Esophagus muscularis mucosa (tissue), 4 donors: ENCODE results near the gene STX8. TPM values are rescaled to one million over a fixed set of nuclear protein-coding genes. Genes with fewer than 3 reads are reported as not detected.

Experiments
- DNase-seq: peaks from one replicate; pipeline ENCODE4 v3.0.0-alpha.2; 2017; ENCODE audit errors: extremely low spot score
- H3K27ac ChIP-seq, 4 donors: fragments of 200-600 bp; sonication (generic); replicated peaks in 1 of 4; 1 replicate in 3 of 4; 2 replicates in 1 of 4; pipeline ENCODE4 v1.5.1; 2016 to 2019; ENCODE audit warnings: mild to moderate bottlenecking in 1 of 4
- H3K27me3 ChIP-seq, 4 donors: fragments of 200-600 bp; sonication (generic); one replicate each; pipeline versions ENCODE4 v1.5.1 to v1.6.0; 2016 to 2019
- H3K36me3 ChIP-seq, 4 donors: fragments of 200-600 bp; sonication (generic); one replicate each; pipeline ENCODE4 v1.5.1; 2016 to 2019
- H3K4me1 ChIP-seq, 4 donors: fragments of 200-600 bp; sonication (generic); one replicate each; pipeline ENCODE4 v1.5.1; 2016 to 2019
- H3K4me3 ChIP-seq, 4 donors: fragments of 200-600 bp; sonication (generic); 1 replicate in 2 of 4; 2 replicates in 2 of 4; pipeline ENCODE4 v1.5.1; 2016 to 2019; ENCODE audit warnings: mild to moderate bottlenecking in 4 of 4, moderate library complexity in 1 of 4
- H3K9me3 ChIP-seq, 4 donors: fragments of 200-600 bp; sonication (generic); 1 replicate in 3 of 4; 2 replicates in 1 of 4; pipeline ENCODE4 v1.5.1; 2016 to 2019
- EP300 ChIP-seq: sonication (generic); formaldehyde crosslinking; IDR thresholded peaks from one replicate; pipeline ENCODE4 v1.6.1; 2017; ENCODE audit warnings: antibody characterized with exemption
- POLR2A ChIP-seq: fragments of 450-650 bp; IDR thresholded peaks from one replicate; pipeline ENCODE4 v1.6.1; 2017; ENCODE audit warnings: antibody characterized with exemption, moderate library complexity, mild to moderate bottlenecking, low read depth
- POLR2AphosphoS5 ChIP-seq, 2 donors: sonication (generic); formaldehyde crosslinking; IDR thresholded peaks; one replicate each; pipeline ENCODE4 v1.6.1; 2017; ENCODE audit warnings: antibody characterized with exemption in 2 of 2
- WGBS: methylation state at CpG from one replicate; pipeline ENCODE4 v1.1.5; 2018; 5-methylcytosine and 5-hydroxymethylcytosine counted together
- intact Hi-C: fragments of 100-400 bp; cut with DNase I; formaldehyde crosslinking; loops from one replicate; pipeline ENCODE4 v1.15.1; 2023
- total RNA-seq, 4 donors: library from RNA; depleted of rRNA; stranded (reverse); fragments of >200 nt; gene quantifications; one replicate each; pipeline versions ENCODE4 v1.1.0 to v1.2.1, GENCODE V29; 2016
- TF ChIP-seq, protein P1 (sequence below), 3 experiments: fragments of 200-600 bp in 2 of 3; fragments of 450-650 bp in 1 of 3; sonication (generic) in 2 of 3; IDR thresholded peaks; one replicate each; pipeline ENCODE4 v1.5.1; 2017 to 2019; ENCODE audit warnings: antibody characterized with exemption in 3 of 3, mild to moderate bottlenecking in 2 of 3, moderate library complexity in 1 of 3

Gene STX8
- total RNA-seq, 4 donors from 2014 or later: 83.9 to 104 (median 94.5) TPM

DNA sequence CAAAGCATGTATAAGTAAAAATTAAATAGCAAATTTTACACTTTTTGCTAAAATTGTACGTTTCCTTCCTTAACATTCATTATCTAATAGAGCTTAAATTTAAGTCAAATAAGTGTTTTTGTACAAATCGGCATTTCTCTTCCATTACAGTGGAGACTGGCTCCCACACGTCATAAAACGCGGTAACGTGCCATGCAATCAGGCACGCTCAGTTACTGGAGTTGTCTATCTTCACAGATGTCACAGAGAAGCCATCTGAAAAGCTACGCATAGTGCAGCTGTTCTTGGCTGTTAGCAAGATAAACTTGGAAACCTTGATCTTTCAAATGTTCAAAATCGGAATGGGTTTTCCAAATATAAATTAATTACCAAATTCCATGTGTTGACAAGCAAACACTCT is 165.3 kb downstream of the STX8 start:
- no peak overlapping the region for H3K4me3 ChIP-seq
- intact Hi-C loops: no loop called here
- peak; percentile 7 for DNase-seq
- no peaks in the 10 kb centered on the region for H3K36me3 ChIP-seq
- no peak for TF ChIP-seq EP300
- TF ChIP-seq, protein P1, sequence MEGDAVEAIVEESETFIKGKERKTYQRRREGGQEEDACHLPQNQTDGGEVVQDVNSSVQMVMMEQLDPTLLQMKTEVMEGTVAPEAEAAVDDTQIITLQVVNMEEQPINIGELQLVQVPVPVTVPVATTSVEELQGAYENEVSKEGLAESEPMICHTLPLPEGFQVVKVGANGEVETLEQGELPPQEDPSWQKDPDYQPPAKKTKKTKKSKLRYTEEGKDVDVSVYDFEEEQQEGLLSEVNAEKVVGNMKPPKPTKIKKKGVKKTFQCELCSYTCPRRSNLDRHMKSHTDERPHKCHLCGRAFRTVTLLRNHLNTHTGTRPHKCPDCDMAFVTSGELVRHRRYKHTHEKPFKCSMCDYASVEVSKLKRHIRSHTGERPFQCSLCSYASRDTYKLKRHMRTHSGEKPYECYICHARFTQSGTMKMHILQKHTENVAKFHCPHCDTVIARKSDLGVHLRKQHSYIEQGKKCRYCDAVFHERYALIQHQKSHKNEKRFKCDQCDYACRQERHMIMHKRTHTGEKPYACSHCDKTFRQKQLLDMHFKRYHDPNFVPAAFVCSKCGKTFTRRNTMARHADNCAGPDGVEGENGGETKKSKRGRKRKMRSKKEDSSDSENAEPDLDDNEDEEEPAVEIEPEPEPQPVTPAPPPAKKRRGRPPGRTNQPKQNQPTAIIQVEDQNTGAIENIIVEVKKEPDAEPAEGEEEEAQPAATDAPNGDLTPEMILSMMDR (IDR thresholded peaks at IDR 0.05): no peak
- TF ChIP-seq POLR2AphosphoS5 (IDR thresholded peaks at IDR 0.05): no peak
- TF ChIP-seq POLR2A: no peak
- no peaks in the 10 kb centered on the region for H3K27me3 ChIP-seq
- H3K27ac ChIP-seq: no peak overlapping the region
- H3K9me3 ChIP-seq: no peaks in the 10 kb centered on the region
- peaks cover 0 to 22% (median 19%) of the 10 kb centered on the region in 4 donors for H3K4me1 ChIP-seq
- WGBS: 74% methylated on average over 9 of the region's 9 CpGs

DNA sequence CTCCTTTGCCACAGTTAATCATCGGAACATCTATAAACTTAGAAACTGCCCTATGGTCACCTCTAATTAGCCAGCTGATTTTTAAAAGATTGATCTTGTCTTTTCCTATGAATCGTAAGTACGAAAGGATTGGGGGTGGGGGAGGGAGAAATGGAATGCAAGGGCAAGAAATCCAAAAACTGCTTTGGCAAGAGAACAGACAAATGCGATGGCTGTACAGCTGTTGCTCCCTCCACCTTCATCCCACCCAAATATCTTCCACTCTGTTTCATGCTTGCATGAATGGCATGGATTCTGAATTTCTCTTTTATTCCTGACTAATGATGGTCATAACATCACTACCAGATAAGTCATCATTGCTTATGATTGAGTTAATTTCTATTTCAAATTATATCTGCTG is 165.7 kb downstream of the STX8 start:
- Histone ChIP-seq H3K4me1 (peaks cover 0 to 22% (median 19%) of the 10 kb centered on the region in 4 donors), H3K4me3 (peak overlapping the region in 1 of 4 donors; percentile 0), H3K27me3 (no peaks in the 10 kb centered on the region), H3K9me3 (no peaks in the 10 kb centered on the region), H3K36me3 (no peaks in the 10 kb centered on the region), H3K27ac (peak overlapping the region; percentile 1 to 65 (median 30))
- peak; percentile 0 for DNase-seq
- no peak for TF ChIP-seq POLR2A
- no peak for TF ChIP-seq POLR2AphosphoS5 (IDR thresholded peaks at IDR 0.05)
- no peak for TF ChIP-seq EP300
- 36% methylated on average over 4 of the region's 4 CpGs for WGBS
- intact Hi-C loops: no loop called here

DNA sequence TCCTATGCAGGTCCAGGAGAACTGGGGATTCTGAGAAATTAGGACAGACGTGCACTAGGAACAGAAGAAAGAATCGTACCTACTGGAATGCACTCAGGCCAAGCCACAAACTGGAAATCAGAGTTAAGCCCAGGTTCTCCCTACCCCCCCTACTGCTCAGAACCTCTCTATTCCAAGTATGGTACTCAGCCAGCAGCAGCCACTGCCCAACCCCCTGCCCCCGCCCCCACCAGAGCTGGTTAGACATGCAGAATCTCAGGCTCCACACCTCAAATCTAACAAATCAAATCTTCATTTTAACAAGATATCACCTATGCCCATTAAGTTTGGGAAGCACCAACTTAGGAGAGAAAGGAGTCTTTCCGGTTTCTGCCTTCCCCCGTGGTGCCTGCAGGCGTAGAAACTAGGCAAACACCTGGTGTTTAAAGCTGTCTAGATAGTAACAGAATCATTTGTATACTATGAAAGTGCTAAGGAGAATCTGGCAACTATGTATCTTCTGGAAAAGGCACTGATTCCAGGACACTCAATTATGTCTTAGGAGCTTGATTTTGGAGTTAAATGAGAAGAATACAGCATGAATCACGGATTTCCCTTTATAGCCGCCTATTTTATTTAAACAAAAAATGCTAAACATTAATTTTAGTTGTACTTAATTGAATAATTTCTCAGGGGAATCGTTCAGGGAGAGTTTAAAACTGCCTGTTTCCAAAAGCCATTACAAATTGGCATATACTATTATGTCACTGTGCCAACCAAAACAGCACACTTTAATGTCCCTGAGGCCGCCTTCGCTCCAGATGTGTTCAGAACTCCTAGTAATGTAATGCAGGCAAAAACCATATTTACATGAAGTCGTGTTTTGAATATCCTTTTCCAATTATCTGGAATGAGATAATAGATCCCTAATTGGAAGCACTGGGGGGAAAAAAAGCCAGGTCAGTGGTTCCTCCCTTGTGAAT is 166.5 kb downstream of the STX8 start:
- no peaks in the 10 kb centered on the region for H3K36me3 ChIP-seq
- no peaks in the 10 kb centered on the region for H3K9me3 ChIP-seq
- H3K27me3 ChIP-seq: no peaks in the 10 kb centered on the region
- peak overlapping the region in 3 of 4 donors; percentile 0 to 12 (median 6) for H3K4me3 ChIP-seq
- peaks cover 0 to 22% (median 19%) of the 10 kb centered on the region in 4 donors for H3K4me1 ChIP-seq
- DNase-seq: no peak
- TF ChIP-seq, protein P1 (IDR thresholded peaks at IDR 0.05): no peak
- no peak for TF ChIP-seq EP300
- no peak for TF ChIP-seq POLR2A
- no peak for TF ChIP-seq POLR2AphosphoS5 (IDR thresholded peaks at IDR 0.05)
- H3K27ac ChIP-seq: peak overlapping the region; percentile 1 to 65 (median 30)
- WGBS: 43% methylated on average over 12 of the region's 12 CpGs
- intact Hi-C loops: no loop called here

DNA sequence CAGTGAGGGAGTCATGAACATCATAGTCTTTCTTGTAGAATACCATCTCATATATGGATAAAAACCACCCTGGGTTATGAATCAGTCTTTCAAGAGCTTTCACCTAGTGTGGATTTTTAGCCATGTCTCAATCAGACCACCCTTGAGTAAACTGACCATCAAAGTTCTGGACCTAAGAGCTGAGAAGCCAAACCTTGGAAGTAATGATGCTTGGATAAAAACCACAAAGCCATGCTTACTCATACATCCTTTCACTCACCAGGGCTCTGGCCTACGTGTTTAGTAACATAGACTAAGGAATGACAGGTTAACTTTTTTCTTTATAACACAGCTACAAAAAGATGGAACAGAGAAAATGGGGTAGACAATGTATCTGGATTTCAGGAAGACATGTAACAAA is 167.2 kb downstream of the STX8 start:
- DNase-seq: no peak
- Histone ChIP-seq H3K9me3 (no peaks in the 10 kb centered on the region), H3K27me3 (no peaks in the 10 kb centered on the region), H3K27ac (peak overlapping the region in 3 of 4 donors; percentile 2 to 65 (median 58)), H3K4me1 (peaks cover 0 to 22% (median 19%) of the 10 kb centered on the region in 4 donors), H3K4me3 (no peak overlapping the region), H3K36me3 (no peaks in the 10 kb centered on the region)
- intact Hi-C loops: no loop called here
- WGBS: 50% methylated on average over 1 of the region's 1 CpG
- TF ChIP-seq POLR2AphosphoS5 (IDR thresholded peaks at IDR 0.05) (no peak), EP300 (no peak), POLR2A (no peak)
- TF ChIP-seq, protein P1 (IDR thresholded peaks at IDR 0.05): no peak

DNA sequence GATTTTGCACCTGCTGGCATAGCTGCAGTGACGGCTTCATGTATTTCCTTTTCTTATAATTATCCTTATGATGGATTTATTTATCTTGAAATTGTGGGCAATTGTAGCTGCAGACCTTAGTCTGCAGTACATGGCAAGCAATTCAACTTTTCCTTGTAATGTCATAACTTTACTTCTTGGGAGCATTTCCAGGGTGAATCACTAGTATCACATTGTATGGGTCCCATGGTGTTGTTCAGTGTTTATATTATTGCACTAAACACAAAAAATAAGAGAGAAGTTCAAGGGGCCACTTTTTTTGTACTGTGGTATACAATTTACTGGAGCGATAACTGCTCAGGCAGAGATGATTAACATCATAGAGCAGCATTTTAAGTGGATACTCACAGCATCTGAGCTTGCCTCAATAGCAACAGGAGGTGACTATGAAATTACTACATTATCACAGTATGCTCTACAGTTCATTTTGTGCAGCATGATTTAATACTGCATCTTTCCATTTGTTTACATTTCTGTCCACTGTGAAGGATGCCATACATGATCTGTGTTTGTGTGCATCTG is 169.5 kb downstream of the STX8 start:
- intact Hi-C loops: no loop called here
- WGBS: 88% methylated on average over 2 of the region's 2 CpGs
- Histone ChIP-seq H3K36me3 (no peaks in the 10 kb centered on the region), H3K9me3 (no peaks in the 10 kb centered on the region), H3K4me3 (no peak overlapping the region), H3K27me3 (no peaks in the 10 kb centered on the region), H3K4me1 (peaks cover 0 to 27% (median 20%) of the 10 kb centered on the region in 4 donors), H3K27ac (no peak overlapping the region)
- DNase-seq: no peak
- TF ChIP-seq POLR2A (no peak), POLR2AphosphoS5 (IDR thresholded peaks at IDR 0.05) (no peak), EP300 (no peak)
- TF ChIP-seq, protein P1 (IDR thresholded peaks at IDR 0.05): no peak
